Mesenteric fat pad (tissue), 1 donor: ENCODE data around the gene SNAPIN. TPM values are rescaled to one million over a fixed set of nuclear protein-coding genes. Genes with fewer than 3 reads are reported as not detected.
A peak's percentile ranks its signal among the peaks of the same experiment; 100 is the strongest.
"Not testable (repeated sequence)": the region's sequence is repeated elsewhere in the genome, so short reads cannot be mapped to it uniquely, and the experiment has no call there.

ENCODE experiments used
- DNase-seq: peaks from one replicate; pipeline ENCODE4 v3.0.0-alpha.2; 2020; ENCODE audit warnings: low spot score
- total RNA-seq: library from RNA; stranded (reverse); fragmentation: NEBNext Ultra II Directional; extraction: Animal tissue kit (Norgen Biotek cat#: 25700); gene quantifications from one replicate; pipeline ENCODE4 v1.2.1, GENCODE V29; 2021
- donor health status: DM: yes; HTN: yes; CAD: no.

Gene SNAPIN
- total RNA-seq, 1 donor from 2014 or later, result 44.5 TPM

- peak; percentile 26 for DNase-seq
Measured at GRCh38 chr1:153646672-153647345, 11.7 kb upstream of the SNAPIN start.

- DNase-seq, result peak; percentile 4
Measured at GRCh38 chr1:153647346-153647714, 11.2 kb upstream of the SNAPIN start.

GRCh38 chr1:153648000-153648643 lies 10.4 kb upstream of the SNAPIN start:
- peak; percentile 60 for DNase-seq

GRCh38 chr1:153649137-153649862 lies 9.2 kb upstream of the SNAPIN start:
- DNase-seq, result peak; percentile 47

GRCh38 chr1:153649863-153650235 lies 8.7 kb upstream of the SNAPIN start:
- DNase-seq, result peak; percentile 86

- DNase-seq, result peak; percentile 20
Measured at GRCh38 chr1:153651771-153652170, 6.7 kb upstream of the SNAPIN start.

- DNase-seq, result peak; percentile 33
Measured at GRCh38 chr1:153652805-153653500, 5.5 kb upstream of the SNAPIN start.

GRCh38 chr1:153655333-153655732 lies 3.2 kb upstream of the SNAPIN start:
- peak; percentile 5 for DNase-seq

- DNase-seq, result no peak
Measured at GRCh38 chr1:153659175-153659534, 652 bp downstream of the SNAPIN start.

- DNase-seq, result peak; percentile 82
Measured at GRCh38 chr1:153659656-153660055, 1.2 kb downstream of the SNAPIN start.

GRCh38 chr1:153661111-153661708 lies 2.7 kb downstream of the SNAPIN start:
- peak; percentile 18 for DNase-seq

GRCh38 chr1:153662269-153662668 lies 3.8 kb downstream of the SNAPIN start:
- no peak for DNase-seq

- peak; percentile 35 for DNase-seq
Measured at GRCh38 chr1:153663211-153663610, 4.7 kb downstream of the SNAPIN start.

GRCh38 chr1:153667439-153667838 lies 8.9 kb downstream of the SNAPIN start:
- DNase-seq, result peak; percentile 22

- DNase-seq, result not testable (repeated sequence)
Measured at GRCh38 chr1:153668672-153669071, 10.2 kb downstream of the SNAPIN start.

- DNase-seq, result no peak
Measured at GRCh38 chr1:153669606-153670005, 11.1 kb downstream of the SNAPIN start.

GRCh38 chr1:153670257-153670858 lies 11.9 kb downstream of the SNAPIN start:
- no peak for DNase-seq

- DNase-seq, result peak; percentile 97
Measured at GRCh38 chr1:153670859-153671627, 12.5 kb downstream of the SNAPIN start, which contains the start of gene ILF2. TSS of gene ILF2 (minus strand) at chr1:153670993. CDS start at chr1:153670922, 71 bp downstream.

- not testable (repeated sequence) for DNase-seq
Measured at GRCh38 chr1:153671628-153672353, 13.3 kb downstream of the SNAPIN start.
